ENCODE measurements around the gene CHRM2. TPM values are rescaled to one million over a fixed set of nuclear protein-coding genes. Genes with fewer than 3 reads are reported as not detected.

Gene CHRM2
- total RNA-seq, 1 experiment from 2014 or later = not detected

DNA sequence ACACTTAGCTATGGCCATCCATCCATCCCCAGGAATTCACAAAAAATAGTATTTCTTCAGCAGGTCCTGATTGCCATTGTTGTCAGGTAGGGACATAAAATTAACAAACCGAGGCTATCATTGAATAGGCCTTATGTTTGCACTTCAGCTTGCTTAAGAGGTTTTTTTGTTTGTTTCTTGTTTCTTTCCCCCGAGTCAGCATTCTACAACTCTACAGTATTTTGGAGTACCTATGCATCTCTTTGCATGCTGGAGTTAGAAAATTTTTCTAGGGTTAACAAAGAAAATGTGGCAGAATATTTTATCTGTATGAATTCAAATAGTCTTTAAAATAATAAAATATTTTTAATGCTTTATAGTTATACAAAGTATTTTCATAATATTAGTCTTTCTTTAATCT lies 26.3 kb downstream of the CHRM2 start:
- ATAC-seq (no peak), DNase-seq (ENCODE audit: low read depth, low spot score) (no peak)
- ChIA-PET POLR2A (no interaction called here), RAD21 (ENCODE audit: low non-redundant PET in 1 of 2, low total read pairs in 2 of 2, uncharacterized antibody in 2 of 2, unreplicated experiment in 2 of 2) (no interaction called here), CTCF (no interaction called here)
- H4K20me1 ChIP-seq (ENCODE audit: insufficient read depth) = no peaks in the 10 kb centered on the region
- no peak overlapping the region for H2AFZ ChIP-seq (ENCODE audit: low read depth, low read length, poor library complexity, severe bottlenecking)
- TF ChIP-seq POLR2A (IDR thresholded peaks at IDR 0.05; ENCODE audit: borderline replicate concordance, extremely low read depth, insufficient read depth, insufficient read length) = no peak
- TF ChIP-seq CEBPB (IDR thresholded peaks at IDR 0.05; ENCODE audit: low read depth) = no peak
- TF ChIP-seq, protein P1, sequence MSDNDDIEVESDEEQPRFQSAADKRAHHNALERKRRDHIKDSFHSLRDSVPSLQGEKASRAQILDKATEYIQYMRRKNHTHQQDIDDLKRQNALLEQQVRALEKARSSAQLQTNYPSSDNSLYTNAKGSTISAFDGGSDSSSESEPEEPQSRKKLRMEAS (IDR thresholded peaks at IDR 0.05) = no peak
- no peak for TF ChIP-seq EZH2phosphoT487 (IDR thresholded peaks at IDR 0.05; ENCODE audit: borderline replicate concordance)
- no peak for TF ChIP-seq CBX3 (IDR thresholded peaks at IDR 0.05; ENCODE audit: low read depth)
- no peak for TF ChIP-seq FOSL1 (IDR thresholded peaks at IDR 0.05; ENCODE audit: low read depth)
- peaks cover 0 to 17% of the 10 kb centered on the region in 2 experiments; a peak in 2 of 4 replicates for H3K9me3 ChIP-seq (ENCODE audit: control insufficient read depth in 1 of 2, insufficient read depth in 1 of 2, low read depth in 1 of 2, low read length in 2 of 2)
- no TSS peak for BruUV-seq (replicated peaks)
- no peak overlapping the region for H3K4me3 ChIP-seq (replicated peaks in 1 of 2; ENCODE audit: low read depth in 1 of 2, low read length in 2 of 2)
- no peaks in the 10 kb centered on the region for H3K9me2 ChIP-seq (ENCODE audit: insufficient read depth)
- H3K4me1 ChIP-seq (ENCODE audit: control insufficient read depth in 1 of 2, insufficient read depth in 2 of 2, low read length in 2 of 2) = no peaks in the 10 kb centered on the region
- H3K4me2 ChIP-seq (ENCODE audit: low read length) = no peak overlapping the region
- no peaks in the 10 kb centered on the region for H3K27me3 ChIP-seq (ENCODE audit: insufficient read depth, low read length)
- no peaks in the 10 kb centered on the region for H3K36me3 ChIP-seq (ENCODE audit: control insufficient read depth in 1 of 2, insufficient read depth in 2 of 2, low read length in 2 of 2)
- H3K79me2 ChIP-seq (ENCODE audit: insufficient read depth, low read length) = no peaks in the 10 kb centered on the region
- H3K27ac ChIP-seq (ENCODE audit: low read depth, low read length) = no peak overlapping the region
- no peak overlapping the region for H3K9ac ChIP-seq (ENCODE audit: low read length)
- intact Hi-C loops (cut with micrococcal nuclease) = no loop called here

DNA sequence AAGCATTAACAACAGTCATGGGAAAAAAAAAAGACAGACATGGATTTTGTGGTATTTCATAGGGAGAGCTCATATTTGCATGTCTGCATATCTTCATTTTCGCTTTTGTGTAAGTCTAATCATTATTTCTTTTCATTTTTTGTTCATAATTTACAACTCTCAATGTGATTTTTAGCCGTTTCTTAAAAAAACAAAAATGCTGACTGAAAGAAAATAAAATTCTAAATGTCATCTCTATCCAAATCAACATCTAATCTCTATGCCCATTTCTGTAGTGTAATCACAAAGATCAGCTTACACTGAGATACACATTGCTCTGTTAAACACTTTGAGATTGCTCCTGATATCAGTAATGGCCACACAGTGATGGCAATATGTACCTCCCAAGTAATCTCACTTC lies 29.2 kb downstream of the CHRM2 start:
- H4K20me1 ChIP-seq (ENCODE audit: insufficient read depth) = no peaks in the 10 kb centered on the region
- no peak overlapping the region for H3K27ac ChIP-seq (ENCODE audit: low read depth, low read length)
- H3K27me3 ChIP-seq (ENCODE audit: insufficient read depth, low read length) = no peaks in the 10 kb centered on the region
- no peaks in the 10 kb centered on the region for H3K9me2 ChIP-seq (ENCODE audit: insufficient read depth)
- peaks cover 4 to 17% of the 10 kb centered on the region in 2 experiments; a peak in 2 of 4 replicates for H3K9me3 ChIP-seq (ENCODE audit: control insufficient read depth in 1 of 2, insufficient read depth in 1 of 2, low read depth in 1 of 2, low read length in 2 of 2)
- H2AFZ ChIP-seq (ENCODE audit: low read depth, low read length, poor library complexity, severe bottlenecking) = no peak overlapping the region
- ATAC-seq (no peak), DNase-seq (ENCODE audit: low read depth, low spot score) (no peak)
- no peaks in the 10 kb centered on the region for H3K4me1 ChIP-seq (ENCODE audit: control insufficient read depth in 1 of 2, insufficient read depth in 2 of 2, low read length in 2 of 2)
- H3K36me3 ChIP-seq (ENCODE audit: control insufficient read depth in 1 of 2, insufficient read depth in 2 of 2, low read length in 2 of 2) = no peaks in the 10 kb centered on the region
- POLR2A ChIA-PET = no interaction called here
- RAD21 ChIA-PET (ENCODE audit: low non-redundant PET in 1 of 2, low total read pairs in 2 of 2, uncharacterized antibody in 2 of 2, unreplicated experiment in 2 of 2) = no interaction called here
- H3K4me3 ChIP-seq (replicated peaks in 1 of 2; ENCODE audit: low read depth in 1 of 2, low read length in 2 of 2) = no peak overlapping the region
- no peak overlapping the region for H3K4me2 ChIP-seq (ENCODE audit: low read length)
- no peak overlapping the region for H3K9ac ChIP-seq (ENCODE audit: low read length)
- CTCF ChIA-PET = no interaction called here
- intact Hi-C loops (cut with micrococcal nuclease) = no loop called here
- TF ChIP-seq SRF (IDR thresholded peaks at IDR 0.05; ENCODE audit: low read depth) (no peak), YY1 (IDR thresholded peaks at IDR 0.05; ENCODE audit: extremely low read depth, insufficient replicate concordance, low read depth, low read length) (no peak), EZH2 (IDR thresholded peaks at IDR 0.05) (no peak), JUND (IDR thresholded peaks at IDR 0.05) (no peak), POLR2AphosphoS5 (IDR thresholded peaks at IDR 0.05; ENCODE audit: low read depth, low read length) (no peak), CBX3 (IDR thresholded peaks at IDR 0.05; ENCODE audit: low read depth) (no peak), ELF1 (IDR thresholded peaks at IDR 0.05; ENCODE audit: borderline replicate concordance, low read depth) (no peak), ZFX (IDR thresholded peaks at IDR 0.05) (no peak), RAD21 (IDR thresholded peaks at IDR 0.05; ENCODE audit: low read depth) (no peak), EGR1 (IDR thresholded peaks at IDR 0.05; ENCODE audit: low read depth) (no peak), POLR2A (IDR thresholded peaks at IDR 0.05; ENCODE audit: borderline replicate concordance, extremely low read depth, insufficient read depth, insufficient read length) (no peak)
- TF ChIP-seq, protein P2, sequence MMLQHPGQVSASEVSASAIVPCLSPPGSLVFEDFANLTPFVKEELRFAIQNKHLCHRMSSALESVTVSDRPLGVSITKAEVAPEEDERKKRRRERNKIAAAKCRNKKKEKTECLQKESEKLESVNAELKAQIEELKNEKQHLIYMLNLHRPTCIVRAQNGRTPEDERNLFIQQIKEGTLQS (IDR thresholded peaks at IDR 0.05) = no peak
- H3K79me2 ChIP-seq (ENCODE audit: insufficient read depth, low read length) = no peaks in the 10 kb centered on the region
- BruUV-seq (replicated peaks) = no TSS peak
